HEK293 (cell line): ENCODE measurements around the gene CRELD1.

Source experiments
- AEBP2 ChIP-seq: fragments of 450-650 bp; formaldehyde crosslinking; IDR thresholded peaks from 2 replicates; pipeline ENCODE4 v1.5.1; 2016; ENCODE audit warnings: missing biosample characterization, missing genetic modification characterization, borderline replicate concordance
- BCL11B ChIP-seq: fragments of 450-650 bp; formaldehyde crosslinking; IDR thresholded peaks from 2 replicates; pipeline ENCODE4 v1.5.1; 2016; ENCODE audit warnings: low read depth, missing biosample characterization, missing genetic modification characterization
- CTCF ChIP-seq: fragments of 450-650 bp; formaldehyde crosslinking; IDR thresholded peaks from 2 replicates; pipeline ENCODE4 v1.5.1; 2016; ENCODE audit warnings: missing biosample characterization, missing genetic modification characterization
- HOXA7 ChIP-seq: sonication (generic); formaldehyde crosslinking; IDR thresholded peaks from 2 replicates; pipeline ENCODE4 v1.8.1; 2022; ENCODE audit warnings: missing genetic modification reagents, borderline replicate concordance
- PBX3 ChIP-seq: sonication (generic); formaldehyde crosslinking; IDR thresholded peaks from 2 replicates; pipeline ENCODE4 v1.8.1; 2022; ENCODE audit warnings: mild to moderate bottlenecking, moderate library complexity, missing genetic modification reagents
- PRDM2 ChIP-seq: fragments of 450-650 bp; formaldehyde crosslinking; IDR thresholded peaks from 2 replicates; pipeline ENCODE4 v1.5.1; 2016; ENCODE audit warnings: missing biosample characterization, missing genetic modification characterization, borderline replicate concordance
- ZFP69B ChIP-seq: fragments of 450-650 bp; formaldehyde crosslinking; IDR thresholded peaks from 2 replicates; pipeline ENCODE4 v1.5.1; 2016; ENCODE audit warnings: missing biosample characterization, missing genetic modification characterization
- ZNF114 ChIP-seq: fragments of 450-650 bp; formaldehyde crosslinking; IDR thresholded peaks from 2 replicates; pipeline ENCODE4 v1.5.0; 2017; ENCODE audit warnings: missing biosample characterization, missing genetic modification characterization
- ZNF2 ChIP-seq: fragments of 450-650 bp; formaldehyde crosslinking; IDR thresholded peaks from 2 replicates; pipeline ENCODE4 v1.5.1; 2016; ENCODE audit warnings: missing biosample characterization, missing genetic modification characterization
- ZNF211 ChIP-seq: fragments of 450-650 bp; formaldehyde crosslinking; IDR thresholded peaks from 2 replicates; pipeline ENCODE4 v1.5.1; 2016; ENCODE audit warnings: low read depth, missing biosample characterization, missing genetic modification characterization
- ZNF302 ChIP-seq: fragments of 450-650 bp; formaldehyde crosslinking; IDR thresholded peaks from 2 replicates; pipeline ENCODE4 v1.5.1; 2016; ENCODE audit warnings: missing biosample characterization, missing genetic modification characterization, low read depth
- ZNF362 ChIP-seq: fragments of 450-650 bp; formaldehyde crosslinking; IDR thresholded peaks from 2 replicates; pipeline ENCODE4 v1.5.1; 2016; ENCODE audit warnings: missing biosample characterization, missing genetic modification characterization
- ZNF433 ChIP-seq: fragments of 450-650 bp; formaldehyde crosslinking; IDR thresholded peaks from 2 replicates; pipeline ENCODE4 v1.5.1; 2016; ENCODE audit warnings: missing biosample characterization, missing genetic modification characterization, low read depth
- ZNF518A ChIP-seq: fragments of 450-650 bp; formaldehyde crosslinking; conservative IDR thresholded peaks from 2 replicates; pipeline ENCODE4 v1.5.1; 2016; ENCODE audit warnings: low read depth, missing biosample characterization, missing genetic modification characterization
- ZNF521 ChIP-seq: fragments of 450-650 bp; formaldehyde crosslinking; IDR thresholded peaks from 2 replicates; pipeline ENCODE4 v1.5.1; 2017; ENCODE audit warnings: missing biosample characterization, mild to moderate bottlenecking, missing genetic modification characterization
- ZNF530 ChIP-seq: fragments of 450-650 bp; formaldehyde crosslinking; IDR thresholded peaks from 2 replicates; pipeline ENCODE4 v1.5.1; 2016; ENCODE audit warnings: low read depth, missing biosample characterization, missing genetic modification characterization
- ZNF596 ChIP-seq: fragments of 450-650 bp; IDR thresholded peaks from 2 replicates; pipeline ENCODE4 v1.5.0; 2018; ENCODE audit warnings: missing biosample characterization, mild to moderate bottlenecking, missing genetic modification characterization, moderate library complexity
- ZNF670 ChIP-seq: fragments of 450-650 bp; formaldehyde crosslinking; IDR thresholded peaks from 2 replicates; pipeline ENCODE4 v1.5.1; 2016; ENCODE audit warnings: missing biosample characterization, missing genetic modification characterization, low read depth
- ZNF692 ChIP-seq: fragments of 450-650 bp; formaldehyde crosslinking; IDR thresholded peaks from 2 replicates; pipeline ENCODE4 v1.5.1; 2016; ENCODE audit warnings: missing biosample characterization, missing genetic modification characterization

Gene CRELD1

GRCh38 chr3:9916734-9917680 is 16.6 kb upstream of the CRELD1 start, which contains the start of gene IL17RC (continued):
- no peak for TF ChIP-seq ZNF211 (tag by site-specific recombination)
- TF ChIP-seq CTCF, result no peak; the same call in 1 of the 2 replicates
- no peak for TF ChIP-seq AEBP2 (tag by site-specific recombination)
- no peak for TF ChIP-seq ZNF302 (tag by site-specific recombination)
- no peak for TF ChIP-seq PRDM2 (tag by site-specific recombination)
- TF ChIP-seq ZNF362, result no peak
- TF ChIP-seq BCL11B (tag by site-specific recombination), result no peak
- TF ChIP-seq ZNF433 (tag by site-specific recombination), result no peak
- TF ChIP-seq HOXA7 (CRISPR knock-in tag), result no peak
- TF ChIP-seq ZNF521 (tag by site-specific recombination), result no peak
- no peak for TF ChIP-seq PBX3 (CRISPR knock-in tag)
- TF ChIP-seq ZNF596, result no peak
- TF ChIP-seq ZNF114, result no peak
- no peak for TF ChIP-seq ZNF530 (tag by site-specific recombination)
- TF ChIP-seq ZNF692, result peak; percentile 85; the same call in 1 of the 2 replicates
- no peak for TF ChIP-seq ZNF670 (tag by site-specific recombination)
- no peak for TF ChIP-seq ZNF2 (tag by site-specific recombination)
- TF ChIP-seq ZFP69B (tag by site-specific recombination), result peak; percentile 79
- TF ChIP-seq ZNF518A (tag by site-specific recombination), result no peak
